Bone marrow (tissue), 2 donors: Measurements from ENCODE around the gene TGFBR3.

Source experiments
- DNase-seq, 2 donors: peaks; one replicate each; lab custom pipeline; 2025; lab: John Stamatoyannopoulos, UW

Gene TGFBR3

GRCh38 chr1:91826248-91826647 lies 59.7 kb downstream of the TGFBR3 start:
- DNase-seq, result no peak

GRCh38 chr1:91821126-91821868 lies 64.7 kb downstream of the TGFBR3 start:
- DNase-seq, result no peak

GRCh38 chr1:91819038-91819788 lies 66.7 kb downstream of the TGFBR3 start:
- no peak for DNase-seq

GRCh38 chr1:91818713-91818975 lies 67.3 kb downstream of the TGFBR3 start:
- DNase-seq, result no peak

- DNase-seq, result no peak
Measured at GRCh38 chr1:91817211-91817905, 68.6 kb downstream of the TGFBR3 start.

- no peak for DNase-seq
Measured at GRCh38 chr1:91816031-91816430, 69.9 kb downstream of the TGFBR3 start.

GRCh38 chr1:91814448-91814847 lies 71.5 kb downstream of the TGFBR3 start:
- no peak for DNase-seq

- DNase-seq, result no peak
Measured at GRCh38 chr1:91813813-91814212, 72.1 kb downstream of the TGFBR3 start.

- no peak for DNase-seq
Measured at GRCh38 chr1:91811363-91812025, 74.5 kb downstream of the TGFBR3 start.

- no peak for DNase-seq
Measured at GRCh38 chr1:91809317-91809716, 76.6 kb downstream of the TGFBR3 start.

- no peak for DNase-seq
Measured at GRCh38 chr1:91807921-91808620, 77.9 kb downstream of the TGFBR3 start.

GRCh38 chr1:91806769-91807700 lies 78.9 kb downstream of the TGFBR3 start:
- DNase-seq, result no peak

- no peak for DNase-seq
Measured at GRCh38 chr1:91806181-91806768, 79.7 kb downstream of the TGFBR3 start.

GRCh38 chr1:91805311-91805801 lies 80.6 kb downstream of the TGFBR3 start:
- DNase-seq, result no peak

GRCh38 chr1:91804546-91805023 lies 81.4 kb downstream of the TGFBR3 start:
- no peak for DNase-seq

- DNase-seq, result no peak
Measured at GRCh38 chr1:91803847-91804545, 82.0 kb downstream of the TGFBR3 start.

GRCh38 chr1:91803123-91803522 lies 82.8 kb downstream of the TGFBR3 start:
- DNase-seq, result no peak

GRCh38 chr1:91801496-91802115 lies 84.3 kb downstream of the TGFBR3 start:
- no peak for DNase-seq

- DNase-seq, result no peak
Measured at GRCh38 chr1:91799863-91800262, 86.1 kb downstream of the TGFBR3 start.
